ENCODE measurements around the gene CHI3L2.

CHI3L2 gene

DNA sequence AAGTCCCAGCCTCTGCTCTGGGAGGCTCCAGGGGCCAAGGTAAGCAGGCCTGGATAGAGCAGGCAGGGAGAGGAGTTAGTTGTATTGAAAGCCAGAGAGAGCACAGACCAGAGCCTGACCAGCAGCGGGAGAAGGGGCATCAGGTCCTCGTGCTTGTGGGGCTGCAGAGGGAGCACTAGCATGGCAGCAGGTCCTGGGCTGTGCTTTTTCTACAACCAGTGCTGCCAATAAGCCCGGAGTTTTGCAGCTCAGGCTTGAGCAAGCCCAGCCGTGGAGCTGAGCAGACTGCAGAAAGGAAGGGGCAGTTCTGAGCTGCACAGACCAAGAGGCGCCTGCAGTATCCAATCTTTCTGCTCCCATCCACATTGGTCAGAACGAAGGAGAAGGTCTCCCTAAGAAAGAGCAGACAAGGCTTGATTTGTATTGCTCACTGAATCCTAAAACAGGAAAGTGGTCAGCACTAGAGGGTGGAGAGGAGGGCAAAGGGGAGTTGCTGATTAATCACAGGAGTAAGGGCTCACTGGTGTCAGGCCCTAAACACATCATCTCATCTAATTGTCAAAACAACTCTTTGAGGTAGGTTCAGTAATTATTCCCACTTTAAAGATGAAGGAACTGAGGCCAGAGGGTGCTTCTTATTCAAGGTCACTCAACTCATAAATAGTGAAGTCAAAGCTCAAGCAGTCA is 29.8 kb upstream of the CHI3L2 start:
- Histone ChIP-seq H3K4me1 (ENCODE audit: control insufficient read depth in 2 of 2, insufficient read depth in 1 of 2, low read depth in 1 of 2, low read length in 2 of 2) (peaks cover 2% of the 10 kb centered on the region in 2 donors), H3K27ac (replicated peaks; ENCODE audit: low read length) (no peak overlapping the region), H2AK5ac (ENCODE audit: low read depth, low read length) (no peak overlapping the region), H2BK12ac (ENCODE audit: low read length) (no peak overlapping the region), H4K91ac (ENCODE audit: low read depth, low read length, poor library complexity) (no peak overlapping the region), H3K4me2 (ENCODE audit: insufficient read depth, low read length, poor library complexity, severe bottlenecking) (no peak overlapping the region), H3K36me3 (replicated peaks in 1 of 2; ENCODE audit: control insufficient read depth in 2 of 2, insufficient read depth in 2 of 2, low read length in 2 of 2) (no peaks in the 10 kb centered on the region), H2BK120ac (ENCODE audit: low read depth, low read length) (no peak overlapping the region), H3K4me3 (ENCODE audit: low read length in 2 of 2) (no peak overlapping the region), H3K27me3 (ENCODE audit: control insufficient read depth in 3 of 3, insufficient read depth in 3 of 3, low read depth in 1 of 3, low read length in 3 of 3) (no peaks in the 10 kb centered on the region), H3K18ac (ENCODE audit: low read length) (no peak overlapping the region), H3K9ac (ENCODE audit: low read depth, low read length, poor library complexity) (no peak overlapping the region), H2AFZ (ENCODE audit: low read length) (no peak overlapping the region), H3K14ac (ENCODE audit: low read length) (no peak overlapping the region), H2BK15ac (ENCODE audit: low read length) (no peak overlapping the region), H2BK5ac (ENCODE audit: low read length) (no peak overlapping the region), H3K9me3 (replicated peaks in 1 of 2; ENCODE audit: control insufficient read depth in 2 of 2, insufficient read depth in 1 of 2, low read depth in 1 of 2, low read length in 2 of 2) (no peaks in the 10 kb centered on the region), H3K4ac (ENCODE audit: low read length) (no peak overlapping the region), H4K8ac (ENCODE audit: low read depth, low read length) (no peak overlapping the region), H3K79me1 (ENCODE audit: low read depth, low read length) (no peaks in the 10 kb centered on the region), H3K23ac (ENCODE audit: low read depth, low read length, poor library complexity) (no peak overlapping the region)
- DNase-seq (ENCODE audit: low spot score), result no peak
- no CpG with 5 or more reads among the region's 6 CpGs for WGBS, 2 donors (ENCODE audit: extremely low coverage in 2 of 2, insufficient read length in 2 of 2, insufficient replicate concordance in 1 of 2)

DNA sequence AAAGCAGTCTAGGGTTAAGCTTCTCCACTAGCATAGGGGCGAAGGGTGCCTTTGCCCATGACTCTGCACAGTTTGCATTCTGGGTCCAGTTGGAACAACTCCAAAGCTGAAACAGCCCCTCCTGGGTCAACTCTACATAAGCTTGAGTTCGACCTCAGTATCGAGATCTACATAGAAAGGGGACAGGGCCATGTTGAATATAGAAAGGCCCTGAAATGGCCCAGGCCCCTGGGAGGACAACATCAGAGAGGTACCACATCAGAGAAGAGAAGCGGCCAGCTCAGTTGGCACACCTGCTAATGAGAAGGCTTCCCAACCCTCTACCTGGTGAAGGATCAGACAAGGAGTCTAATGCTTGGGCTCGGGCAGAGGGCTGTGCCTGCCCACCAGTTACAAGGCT is 28.7 kb upstream of the CHI3L2 start:
- Histone ChIP-seq H3K27me3 (ENCODE audit: control insufficient read depth in 3 of 3, insufficient read depth in 3 of 3, low read depth in 1 of 3, low read length in 3 of 3) (peaks cover 0 to 7% (median 0%) of the 10 kb centered on the region in 3 experiments), H3K9ac (ENCODE audit: low read depth, low read length, poor library complexity) (no peak overlapping the region), H3K36me3 (replicated peaks in 1 of 2; ENCODE audit: control insufficient read depth in 2 of 2, insufficient read depth in 2 of 2, low read length in 2 of 2) (no peaks in the 10 kb centered on the region), H2BK15ac (ENCODE audit: low read length) (no peak overlapping the region), H3K23ac (ENCODE audit: low read depth, low read length, poor library complexity) (no peak overlapping the region), H3K9me3 (replicated peaks in 1 of 2; ENCODE audit: control insufficient read depth in 2 of 2, insufficient read depth in 1 of 2, low read depth in 1 of 2, low read length in 2 of 2) (no peaks in the 10 kb centered on the region), H3K27ac (replicated peaks; ENCODE audit: low read length) (no peak overlapping the region), H3K79me1 (ENCODE audit: low read depth, low read length) (no peaks in the 10 kb centered on the region), H2BK120ac (ENCODE audit: low read depth, low read length) (no peak overlapping the region), H4K8ac (ENCODE audit: low read depth, low read length) (no peak overlapping the region), H2AFZ (ENCODE audit: low read length) (no peak overlapping the region), H2BK12ac (ENCODE audit: low read length) (no peak overlapping the region), H3K4me1 (ENCODE audit: control insufficient read depth in 2 of 2, insufficient read depth in 1 of 2, low read depth in 1 of 2, low read length in 2 of 2) (peaks cover 2 to 3% of the 10 kb centered on the region in 2 donors), H3K4me3 (ENCODE audit: low read length in 2 of 2) (no peak overlapping the region), H3K14ac (ENCODE audit: low read length) (no peak overlapping the region), H2AK5ac (ENCODE audit: low read depth, low read length) (no peak overlapping the region), H3K4me2 (ENCODE audit: insufficient read depth, low read length, poor library complexity, severe bottlenecking) (no peak overlapping the region), H2BK5ac (ENCODE audit: low read length) (no peak overlapping the region), H4K91ac (ENCODE audit: low read depth, low read length, poor library complexity) (no peak overlapping the region), H3K4ac (ENCODE audit: low read length) (no peak overlapping the region), H3K18ac (ENCODE audit: low read length) (no peak overlapping the region)
- no peak for DNase-seq (ENCODE audit: low spot score)
- WGBS, 2 donors (ENCODE audit: extremely low coverage in 2 of 2, insufficient read length in 2 of 2, insufficient replicate concordance in 1 of 2), result no CpG with 5 or more reads among the region's 5 CpGs

DNA sequence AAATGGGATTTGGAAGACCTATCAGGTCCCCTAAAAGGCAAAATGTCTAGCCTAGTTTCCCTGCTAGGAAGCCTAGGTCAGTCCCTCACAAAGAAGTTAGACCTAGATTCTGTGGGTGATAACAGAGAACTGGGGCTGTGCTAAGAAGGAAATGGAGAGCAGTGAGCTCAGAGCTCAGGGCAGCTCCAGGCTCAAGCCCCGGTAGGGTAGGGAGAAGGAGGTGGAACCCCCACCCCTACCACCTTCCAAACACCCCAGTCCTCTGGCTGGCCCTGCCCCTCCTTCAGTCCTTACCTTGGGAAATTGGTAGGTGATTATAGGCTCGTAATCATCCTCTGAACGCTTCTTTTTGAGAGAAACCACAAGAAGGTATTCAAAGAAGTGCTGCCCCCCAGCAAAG is 28.2 kb upstream of the CHI3L2 start:
- no CpG with 5 or more reads among the region's 3 CpGs for WGBS, 2 donors (ENCODE audit: extremely low coverage in 2 of 2, insufficient read length in 2 of 2, insufficient replicate concordance in 1 of 2)
- Histone ChIP-seq H3K9me3 (replicated peaks in 1 of 2; ENCODE audit: control insufficient read depth in 2 of 2, insufficient read depth in 1 of 2, low read depth in 1 of 2, low read length in 2 of 2) (no peaks in the 10 kb centered on the region), H2BK15ac (ENCODE audit: low read length) (no peak overlapping the region), H4K8ac (ENCODE audit: low read depth, low read length) (no peak overlapping the region), H3K4me3 (ENCODE audit: low read length in 2 of 2) (no peak overlapping the region), H3K4me1 (ENCODE audit: control insufficient read depth in 2 of 2, insufficient read depth in 1 of 2, low read depth in 1 of 2, low read length in 2 of 2) (peaks cover 2 to 3% of the 10 kb centered on the region in 2 donors), H3K18ac (ENCODE audit: low read length) (no peak overlapping the region), H3K9ac (ENCODE audit: low read depth, low read length, poor library complexity) (no peak overlapping the region), H3K79me1 (ENCODE audit: low read depth, low read length) (no peaks in the 10 kb centered on the region), H2AK5ac (ENCODE audit: low read depth, low read length) (no peak overlapping the region), H3K4ac (ENCODE audit: low read length) (no peak overlapping the region), H3K4me2 (ENCODE audit: insufficient read depth, low read length, poor library complexity, severe bottlenecking) (no peak overlapping the region), H3K27ac (replicated peaks; ENCODE audit: low read length) (no peak overlapping the region), H3K23ac (ENCODE audit: low read depth, low read length, poor library complexity) (no peak overlapping the region), H2BK5ac (ENCODE audit: low read length) (no peak overlapping the region), H2AFZ (ENCODE audit: low read length) (no peak overlapping the region), H3K36me3 (replicated peaks in 1 of 2; ENCODE audit: control insufficient read depth in 2 of 2, insufficient read depth in 2 of 2, low read length in 2 of 2) (no peaks in the 10 kb centered on the region), H2BK12ac (ENCODE audit: low read length) (no peak overlapping the region), H3K14ac (ENCODE audit: low read length) (no peak overlapping the region), H4K91ac (ENCODE audit: low read depth, low read length, poor library complexity) (no peak overlapping the region), H2BK120ac (ENCODE audit: low read depth, low read length) (no peak overlapping the region), H3K27me3 (ENCODE audit: control insufficient read depth in 3 of 3, insufficient read depth in 3 of 3, low read depth in 1 of 3, low read length in 3 of 3) (peaks cover 0 to 9% (median 0%) of the 10 kb centered on the region in 3 experiments)
- no peak for DNase-seq (ENCODE audit: low spot score)

DNA sequence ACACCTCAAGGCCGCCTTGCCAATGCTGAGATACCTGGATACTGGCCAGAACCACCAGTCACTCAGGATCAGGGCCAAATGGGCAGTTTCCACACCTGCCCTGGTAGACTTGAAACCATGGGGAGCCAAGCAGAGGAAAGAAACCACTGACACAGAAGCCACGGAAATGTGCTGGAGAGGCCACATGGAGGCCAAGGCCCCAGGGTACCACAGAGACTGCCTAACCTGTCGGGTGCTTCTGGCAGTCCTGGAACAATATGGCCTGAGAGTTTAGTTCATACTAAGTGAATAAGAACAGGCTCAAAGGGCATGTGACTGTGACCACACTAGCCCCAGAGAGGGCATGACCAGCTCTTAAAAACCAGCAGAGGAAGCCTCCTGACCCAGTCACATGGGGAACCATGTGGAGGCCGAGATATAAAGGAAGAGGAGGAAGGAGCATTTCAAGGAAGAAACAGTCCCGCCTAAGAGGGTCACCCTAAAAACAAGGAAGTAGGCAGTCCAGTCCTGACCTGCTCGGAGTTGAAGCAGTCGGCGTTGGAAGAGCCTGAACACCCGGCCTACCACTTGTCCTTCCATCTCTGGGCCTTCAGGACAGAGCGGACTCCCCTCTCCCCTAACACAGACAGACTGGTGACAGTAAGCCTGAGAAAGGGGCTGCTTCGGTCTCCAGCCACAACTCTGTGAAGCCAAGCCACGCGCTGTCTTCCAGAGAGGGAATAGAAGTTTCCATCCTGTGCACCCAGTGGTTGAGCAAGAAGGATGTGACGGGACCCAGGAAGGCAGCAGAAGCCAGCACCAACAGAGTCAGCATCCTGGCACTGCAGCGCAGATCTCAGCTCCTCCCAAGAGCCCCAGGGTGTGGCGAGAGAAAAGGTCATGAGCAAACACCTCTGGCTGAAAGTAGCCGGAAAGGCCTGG is 27.4 kb upstream of the CHI3L2 start, which contains the start of gene DENND2D:
DENND2D (minus strand) TSS at position 766 of the 921 bp plus-strand sequence; CDS start at position 579, 187 bp downstream.
- no peak within 1 kb of the TSS for H3K9ac ChIP-seq (ENCODE audit: low read depth, low read length, poor library complexity)
- H3K4ac ChIP-seq (ENCODE audit: low read length), result no peak within 1 kb of the TSS
- peaks cover 0 to 17% (median 0%) of the 10 kb centered on the region in 3 experiments for H3K27me3 ChIP-seq (ENCODE audit: control insufficient read depth in 3 of 3, insufficient read depth in 3 of 3, low read depth in 1 of 3, low read length in 3 of 3)
- WGBS, 2 donors (ENCODE audit: extremely low coverage in 2 of 2, insufficient read length in 2 of 2, insufficient replicate concordance in 1 of 2), result no CpG with 5 or more reads among the region's 17 CpGs
- H2AFZ ChIP-seq (ENCODE audit: low read length), result no peak within 1 kb of the TSS
- H3K4me2 ChIP-seq (ENCODE audit: insufficient read depth, low read length, poor library complexity, severe bottlenecking), result no peak within 1 kb of the TSS
- H2BK12ac ChIP-seq (ENCODE audit: low read length), result no peak within 1 kb of the TSS
- H3K36me3 ChIP-seq (replicated peaks in 1 of 2; ENCODE audit: control insufficient read depth in 2 of 2, insufficient read depth in 2 of 2, low read length in 2 of 2), result no peaks in the 10 kb centered on the region
- H3K9me3 ChIP-seq (replicated peaks in 1 of 2; ENCODE audit: control insufficient read depth in 2 of 2, insufficient read depth in 1 of 2, low read depth in 1 of 2, low read length in 2 of 2), result no peaks in the 10 kb centered on the region
- H3K27ac ChIP-seq (replicated peaks; ENCODE audit: low read length), result no peak within 1 kb of the TSS
- H3K4me3 ChIP-seq (ENCODE audit: low read length in 2 of 2), result no peak within 1 kb of the TSS
- DNase-seq (ENCODE audit: low spot score), result no peak
- no peak within 1 kb of the TSS for H3K18ac ChIP-seq (ENCODE audit: low read length)
- H2BK15ac ChIP-seq (ENCODE audit: low read length), result peak within 1 kb of the TSS; percentile 11
- H4K91ac ChIP-seq (ENCODE audit: low read depth, low read length, poor library complexity), result no peak within 1 kb of the TSS
- H3K79me1 ChIP-seq (ENCODE audit: low read depth, low read length), result no peaks in the 10 kb centered on the region
- no peak within 1 kb of the TSS for H4K8ac ChIP-seq (ENCODE audit: low read depth, low read length)
- H2AK5ac ChIP-seq (ENCODE audit: low read depth, low read length), result no peak within 1 kb of the TSS
- H2BK5ac ChIP-seq (ENCODE audit: low read length), result no peak within 1 kb of the TSS
- H3K23ac ChIP-seq (ENCODE audit: low read depth, low read length, poor library complexity), result no peak within 1 kb of the TSS
- no peak within 1 kb of the TSS for H2BK120ac ChIP-seq (ENCODE audit: low read depth, low read length)
- no peak within 1 kb of the TSS for H3K14ac ChIP-seq (ENCODE audit: low read length)
- H3K4me1 ChIP-seq (ENCODE audit: control insufficient read depth in 2 of 2, insufficient read depth in 1 of 2, low read depth in 1 of 2, low read length in 2 of 2), result peaks cover 2 to 3% of the 10 kb centered on the region in 2 donors

Measured in neuronal stem cell (in vitro differentiated cells).